ACHN (cell line): Measurements from ENCODE around the gene FAM217A.

Source experiments
- DNase-seq: peaks from one replicate; pipeline ENCODE4 v3.0.0-alpha.2; 2015
- in situ Hi-C: cut with HindIII; loops from 2 replicates; pipeline ENCODE4 v1.10.0; 2017; ENCODE audit warnings: low sequenced_read_pairs, low pct_ligation_motif_present, low pct_unique_long_range_greater_than_20kb

FAM217A gene

GRCh38 chr6:4031442-4031841 lies 47.5 kb downstream of the FAM217A start:
- in situ Hi-C loops, result no loop called here
- no peak for DNase-seq

- in situ Hi-C loops, result no loop called here
- no peak for DNase-seq
These were observed 48.3 kb downstream of the FAM217A start for GRCh38 chr6:4030669-4031068.

- no peak for DNase-seq
- in situ Hi-C loops, result no loop called here
These were observed 49.2 kb downstream of the FAM217A start for GRCh38 chr6:4029687-4030086.

GRCh38 chr6:4028051-4028450 lies 50.9 kb downstream of the FAM217A start:
- in situ Hi-C loops, result no loop called here
- no peak for DNase-seq

GRCh38 chr6:4025681-4026080 lies 53.3 kb downstream of the FAM217A start:
- in situ Hi-C loops, result no loop called here
- no peak for DNase-seq

- no peak for DNase-seq
- in situ Hi-C loops, result no loop called here
These were observed 55.7 kb downstream of the FAM217A start for GRCh38 chr6:4023240-4023639.

GRCh38 chr6:4021854-4022695 lies 56.9 kb downstream of the FAM217A start:
- in situ Hi-C loops, result no loop called here
- peak; percentile 31 for DNase-seq

- DNase-seq, result peak; percentile 96
- in situ Hi-C loops, result no loop called here
These were observed 57.6 kb downstream of the FAM217A start for GRCh38 chr6:4021133-4021853.

GRCh38 chr6:4020822-4021132 lies 58.2 kb downstream of the FAM217A start:
- no peak for DNase-seq
- in situ Hi-C loops, result no loop called here

GRCh38 chr6:4018924-4019236 lies 60.1 kb downstream of the FAM217A start:
- in situ Hi-C loops, result no loop called here
- no peak for DNase-seq
